Upper lobe of left lung (tissue), 4 donors: ENCODE results near the gene DNAH9.

ENCODE experiments used
- CTCF ChIP-seq, 6 experiments: fragments of 450-650 bp in 4 of 6; fragments of 200-600 bp in 2 of 6; sonication (generic) in 2 of 6; IDR thresholded peaks; one replicate each; pipeline ENCODE4 v1.5.1; 2016 to 2019; ENCODE audit warnings: antibody characterized with exemption in 6 of 6
- EP300 ChIP-seq, 4 donors: sonication (generic); formaldehyde crosslinking; IDR thresholded peaks; one replicate each; pipeline ENCODE4 v1.5.1; 2017; ENCODE audit warnings: antibody characterized with exemption in 4 of 4, control low read depth in 2 of 4

GRCh38 chr17:11768106-11768505, 169.8 kb downstream of the DNAH9 start:
- no peak for TF ChIP-seq EP300 (IDR thresholded peaks at IDR 0.05)
- TF ChIP-seq CTCF (IDR thresholded peaks at IDR 0.05): no peak
